ENCODE data around the gene CCL17. TPM values are rescaled to one million over a fixed set of nuclear protein-coding genes. Genes with fewer than 3 reads are reported as not detected.
A peak's percentile ranks its signal among the peaks of the same experiment; 100 is the strongest.

The CCL17 gene
- total and polyA plus RNA-seq, 10 of the 15 experiments (the other 5 are each of a cell fraction or from before 2014, with no cell fraction given) = 1.2 to 84.9 (median 34.2) TPM

GRCh38 chr16:57462209-57462977 is 57.8 kb downstream of the CCL17 start, which contains the start of gene POLR2C (continued):
- TF ChIP-seq, protein P1, sequence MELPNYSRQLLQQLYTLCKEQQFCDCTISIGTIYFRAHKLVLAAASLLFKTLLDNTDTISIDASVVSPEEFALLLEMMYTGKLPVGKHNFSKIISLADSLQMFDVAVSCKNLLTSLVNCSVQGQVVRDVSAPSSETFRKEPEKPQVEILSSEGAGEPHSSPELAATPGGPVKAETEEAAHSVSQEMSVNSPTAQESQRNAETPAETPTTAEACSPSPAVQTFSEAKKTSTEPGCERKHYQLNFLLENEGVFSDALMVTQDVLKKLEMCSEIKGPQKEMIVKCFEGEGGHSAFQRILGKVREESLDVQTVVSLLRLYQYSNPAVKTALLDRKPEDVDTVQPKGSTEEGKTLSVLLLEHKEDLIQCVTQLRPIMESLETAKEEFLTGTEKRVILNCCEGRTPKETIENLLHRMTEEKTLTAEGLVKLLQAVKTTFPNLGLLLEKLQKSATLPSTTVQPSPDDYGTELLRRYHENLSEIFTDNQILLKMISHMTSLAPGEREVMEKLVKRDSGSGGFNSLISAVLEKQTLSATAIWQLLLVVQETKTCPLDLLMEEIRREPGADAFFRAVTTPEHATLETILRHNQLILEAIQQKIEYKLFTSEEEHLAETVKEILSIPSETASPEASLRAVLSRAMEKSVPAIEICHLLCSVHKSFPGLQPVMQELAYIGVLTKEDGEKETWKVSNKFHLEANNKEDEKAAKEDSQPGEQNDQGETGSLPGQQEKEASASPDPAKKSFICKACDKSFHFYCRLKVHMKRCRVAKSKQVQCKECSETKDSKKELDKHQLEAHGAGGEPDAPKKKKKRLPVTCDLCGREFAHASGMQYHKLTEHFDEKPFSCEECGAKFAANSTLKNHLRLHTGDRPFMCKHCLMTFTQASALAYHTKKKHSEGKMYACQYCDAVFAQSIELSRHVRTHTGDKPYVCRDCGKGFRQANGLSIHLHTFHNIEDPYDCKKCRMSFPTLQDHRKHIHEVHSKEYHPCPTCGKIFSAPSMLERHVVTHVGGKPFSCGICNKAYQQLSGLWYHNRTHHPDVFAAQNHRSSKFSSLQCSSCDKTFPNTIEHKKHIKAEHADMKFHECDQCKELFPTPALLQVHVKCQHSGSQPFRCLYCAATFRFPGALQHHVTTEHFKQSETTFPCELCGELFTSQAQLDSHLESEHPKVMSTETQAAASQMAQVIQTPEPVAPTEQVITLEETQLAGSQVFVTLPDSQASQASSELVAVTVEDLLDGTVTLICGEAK (IDR thresholded peaks at IDR 0.05; ENCODE audit: borderline replicate concordance) = peak; percentile 95
- 0 out of 2 replicates have a peak, but pooled peaks have one; percentile 19 for TF ChIP-seq TARDBP (IDR thresholded peaks at IDR 0.05; ENCODE audit: borderline replicate concordance)
- TF ChIP-seq GATAD2B (conservative IDR thresholded peaks at IDR 0.05; ENCODE audit: low read depth) = peak; percentile 29; the same call in 1 of the 2 replicates
- no peak for TF ChIP-seq MTA3 (IDR thresholded peaks at IDR 0.05; ENCODE audit: borderline replicate concordance, low read length)
- TF ChIP-seq, protein P2, sequence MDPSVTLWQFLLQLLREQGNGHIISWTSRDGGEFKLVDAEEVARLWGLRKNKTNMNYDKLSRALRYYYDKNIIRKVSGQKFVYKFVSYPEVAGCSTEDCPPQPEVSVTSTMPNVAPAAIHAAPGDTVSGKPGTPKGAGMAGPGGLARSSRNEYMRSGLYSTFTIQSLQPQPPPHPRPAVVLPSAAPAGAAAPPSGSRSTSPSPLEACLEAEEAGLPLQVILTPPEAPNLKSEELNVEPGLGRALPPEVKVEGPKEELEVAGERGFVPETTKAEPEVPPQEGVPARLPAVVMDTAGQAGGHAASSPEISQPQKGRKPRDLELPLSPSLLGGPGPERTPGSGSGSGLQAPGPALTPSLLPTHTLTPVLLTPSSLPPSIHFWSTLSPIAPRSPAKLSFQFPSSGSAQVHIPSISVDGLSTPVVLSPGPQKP (IDR thresholded peaks at IDR 0.05; ENCODE audit: low read depth, low read length) = peak; percentile 66; the same call in 1 of the 2 replicates
- TF ChIP-seq, protein P3, sequence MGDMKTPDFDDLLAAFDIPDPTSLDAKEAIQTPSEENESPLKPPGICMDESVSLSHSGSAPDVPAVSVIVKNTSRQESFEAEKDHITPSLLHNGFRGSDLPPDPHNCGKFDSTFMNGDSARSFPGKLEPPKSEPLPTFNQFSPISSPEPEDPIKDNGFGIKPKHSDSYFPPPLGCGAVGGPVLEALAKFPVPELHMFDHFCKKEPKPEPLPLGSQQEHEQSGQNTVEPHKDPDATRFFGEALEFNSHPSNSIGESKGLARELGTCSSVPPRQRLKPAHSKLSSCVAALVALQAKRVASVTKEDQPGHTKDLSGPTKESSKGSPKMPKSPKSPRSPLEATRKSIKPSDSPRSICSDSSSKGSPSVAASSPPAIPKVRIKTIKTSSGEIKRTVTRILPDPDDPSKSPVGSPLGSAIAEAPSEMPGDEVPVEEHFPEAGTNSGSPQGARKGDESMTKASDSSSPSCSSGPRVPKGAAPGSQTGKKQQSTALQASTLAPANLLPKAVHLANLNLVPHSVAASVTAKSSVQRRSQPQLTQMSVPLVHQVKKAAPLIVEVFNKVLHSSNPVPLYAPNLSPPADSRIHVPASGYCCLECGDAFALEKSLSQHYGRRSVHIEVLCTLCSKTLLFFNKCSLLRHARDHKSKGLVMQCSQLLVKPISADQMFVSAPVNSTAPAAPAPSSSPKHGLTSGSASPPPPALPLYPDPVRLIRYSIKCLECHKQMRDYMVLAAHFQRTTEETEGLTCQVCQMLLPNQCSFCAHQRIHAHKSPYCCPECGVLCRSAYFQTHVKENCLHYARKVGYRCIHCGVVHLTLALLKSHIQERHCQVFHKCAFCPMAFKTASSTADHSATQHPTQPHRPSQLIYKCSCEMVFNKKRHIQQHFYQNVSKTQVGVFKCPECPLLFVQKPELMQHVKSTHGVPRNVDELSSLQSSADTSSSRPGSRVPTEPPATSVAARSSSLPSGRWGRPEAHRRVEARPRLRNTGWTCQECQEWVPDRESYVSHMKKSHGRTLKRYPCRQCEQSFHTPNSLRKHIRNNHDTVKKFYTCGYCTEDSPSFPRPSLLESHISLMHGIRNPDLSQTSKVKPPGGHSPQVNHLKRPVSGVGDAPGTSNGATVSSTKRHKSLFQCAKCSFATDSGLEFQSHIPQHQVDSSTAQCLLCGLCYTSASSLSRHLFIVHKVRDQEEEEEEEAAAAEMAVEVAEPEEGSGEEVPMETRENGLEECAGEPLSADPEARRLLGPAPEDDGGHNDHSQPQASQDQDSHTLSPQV (IDR thresholded peaks at IDR 0.05) = peak; percentile 74; the same call in 1 of the 2 replicates
- no peak for TF ChIP-seq EED (IDR thresholded peaks at IDR 0.05; ENCODE audit: low read depth)
- 0 out of 2 replicates have a peak, but pooled peaks have one; percentile 20 for TF ChIP-seq NR2F1 (conservative IDR thresholded peaks at IDR 0.05)
- peak; percentile 54 for TF ChIP-seq DPF2 (IDR thresholded peaks at IDR 0.05)
- 0 out of 2 replicates have a peak, but pooled peaks have one; percentile 53 for TF ChIP-seq SIN3A (IDR thresholded peaks at IDR 0.05; ENCODE audit: low read depth, low read length)
- peak; percentile 47; the same call in 1 of the 2 replicates for TF ChIP-seq TCF3 (IDR thresholded peaks at IDR 0.05; ENCODE audit: borderline replicate concordance, insufficient read depth, low read depth, low read length)
- no peak for TF ChIP-seq NRF1 (conservative IDR thresholded peaks at IDR 0.05; ENCODE audit: low read depth, low read length)
- TF ChIP-seq MEF2A (IDR thresholded peaks at IDR 0.05; ENCODE audit: insufficient read depth, low read depth, low read length) = 0 out of 2 replicates have a peak, but pooled peaks have one; percentile 50
